GM12873 (cell line): Measurements from ENCODE around the gene ALDH1L2.

ENCODE experiments used
- CTCF ChIP-seq: IDR thresholded peaks from 2 replicates; pipeline ENCODE4 v1.5.1; 2012; ENCODE audit warnings: low read depth, mild to moderate bottlenecking, moderate library complexity, low read length, control low read depth; ENCODE audit not compliant: insufficient read depth; ENCODE audit errors: missing control alignments

Gene ALDH1L2

GRCh38 chr12:104986022-104986941, 98.0 kb downstream of the ALDH1L2 start, which contains the start of gene NOPCHAP1:
Gene NOPCHAP1 (plus strand): TSS chr12:104986316. CDS start chr12:104986353, 37 bp downstream.
- TF ChIP-seq CTCF = no peak

GRCh38 chr12:104985206-104985605, 99.1 kb downstream of the ALDH1L2 start:
- TF ChIP-seq CTCF = no peak

- TF ChIP-seq CTCF = peak; percentile 19
Observed at GRCh38 chr12:104976703-104977102, 107.6 kb downstream of the ALDH1L2 start.

GRCh38 chr12:104975587-104976343, 108.5 kb downstream of the ALDH1L2 start:
- no peak for TF ChIP-seq CTCF

- TF ChIP-seq CTCF = no peak
Observed at GRCh38 chr12:104974626-104975290, 109.5 kb downstream of the ALDH1L2 start.

- TF ChIP-seq CTCF = no peak
Observed at GRCh38 chr12:104973250-104973649, 111.0 kb downstream of the ALDH1L2 start.
